Neuronal stem cell (in vitro differentiated cells): Measurements from ENCODE around the gene RASGRF2.

Experiments used
- DNase-seq: peaks from one replicate; pipeline ENCODE4 v3.0.0-alpha.2; 2013; ENCODE audit warnings: low spot score
- H2AFZ ChIP-seq: one replicate; pipeline ENCODE4 v1.6.1; 2013; ENCODE audit warnings: mild to moderate bottlenecking, low read length, inconsistent platforms
- H2AK5ac ChIP-seq: 2 replicates; pipeline ENCODE4 v1.6.1; 2013; ENCODE audit warnings: low read depth, mild to moderate bottlenecking, inconsistent platforms, low read length, moderate library complexity, mixed read lengths
- H2BK120ac ChIP-seq: 2 replicates; pipeline ENCODE4 v1.6.1; 2013; ENCODE audit warnings: low read depth, mild to moderate bottlenecking, inconsistent platforms, low read length, moderate library complexity, mixed read lengths
- H2BK12ac ChIP-seq: one replicate; pipeline ENCODE4 v1.6.1; 2013; ENCODE audit warnings: low read length, inconsistent platforms
- H2BK15ac ChIP-seq: 2 replicates; pipeline ENCODE4 v1.6.1; 2013; ENCODE audit warnings: mild to moderate bottlenecking, low read length, inconsistent platforms, mixed read lengths
- H2BK5ac ChIP-seq: one replicate; pipeline ENCODE4 v1.6.1; 2013; ENCODE audit warnings: inconsistent platforms, mild to moderate bottlenecking, low read length, moderate library complexity
- H3K14ac ChIP-seq: one replicate; pipeline ENCODE4 v1.6.1; 2013; ENCODE audit warnings: low read length, inconsistent platforms
- H3K18ac ChIP-seq: 2 replicates; pipeline ENCODE4 v1.6.1; 2013; ENCODE audit warnings: low read length, inconsistent platforms
- H3K23ac ChIP-seq: 2 replicates; pipeline ENCODE4 v1.6.1; 2013; ENCODE audit warnings: low read depth, mild to moderate bottlenecking, mixed read lengths, low read length, inconsistent platforms; ENCODE audit not compliant: poor library complexity
- H3K27ac ChIP-seq: replicated peaks from 3 replicates; pipeline ENCODE4 v1.5.1; 2013; ENCODE audit warnings: low read length, inconsistent platforms
- H3K27me3 ChIP-seq, 3 experiments: 2 replicates each; pipeline ENCODE4 v1.6.1; 2013; ENCODE audit warnings: low read length in 3 of 3, mild to moderate bottlenecking in 2 of 3, inconsistent platforms in 1 of 3, low read depth in 1 of 3, mixed read lengths in 1 of 3, moderate library complexity in 1 of 3; ENCODE audit not compliant: control insufficient read depth in 3 of 3, insufficient read depth in 3 of 3
- H3K36me3 ChIP-seq, 2 donors: replicated peaks in 1 of 2; 2 replicates each; pipeline ENCODE4 v1.6.1; 2013; ENCODE audit warnings: low read length in 2 of 2; ENCODE audit not compliant: control insufficient read depth in 2 of 2, insufficient read depth in 2 of 2
- H3K4ac ChIP-seq: 2 replicates; pipeline ENCODE4 v1.6.1; 2013; ENCODE audit warnings: inconsistent platforms, mild to moderate bottlenecking, low read length, moderate library complexity
- H3K4me1 ChIP-seq, 2 donors: 1 replicate in 1 of 2; 2 replicates in 1 of 2; pipeline ENCODE4 v1.6.1; 2013; ENCODE audit warnings: low read length in 2 of 2, low read depth in 1 of 2; ENCODE audit not compliant: control insufficient read depth in 2 of 2, insufficient read depth in 1 of 2
- H3K4me2 ChIP-seq: one replicate; pipeline ENCODE4 v1.6.1; 2013; ENCODE audit warnings: mild to moderate bottlenecking, low read length, inconsistent platforms; ENCODE audit not compliant: insufficient read depth, poor library complexity, severe bottlenecking
- H3K4me3 ChIP-seq, 2 donors: 2 replicates each; pipeline ENCODE4 v1.5.1; 2013; ENCODE audit warnings: low read length in 2 of 2, mild to moderate bottlenecking in 2 of 2, inconsistent platforms in 1 of 2, moderate library complexity in 1 of 2
- H3K79me1 ChIP-seq: one replicate; pipeline ENCODE4 v1.6.1; 2013; ENCODE audit warnings: low read depth, mild to moderate bottlenecking, inconsistent platforms, low read length, moderate library complexity
- H3K9ac ChIP-seq: one replicate; pipeline ENCODE4 v1.6.1; 2013; ENCODE audit warnings: mild to moderate bottlenecking, low read depth, low read length, inconsistent platforms; ENCODE audit not compliant: poor library complexity
- H3K9me3 ChIP-seq, 2 donors: replicated peaks in 1 of 2; 2 replicates each; pipeline versions ENCODE3 to v1.6.1; 2013; ENCODE audit warnings: low read length in 2 of 2, mild to moderate bottlenecking in 2 of 2, inconsistent platforms in 1 of 2, low read depth in 1 of 2, mixed read lengths in 1 of 2, moderate library complexity in 1 of 2; ENCODE audit not compliant: control insufficient read depth in 2 of 2, insufficient read depth in 1 of 2
- H4K8ac ChIP-seq: one replicate; pipeline ENCODE4 v1.6.1; 2013; ENCODE audit warnings: low read depth, mild to moderate bottlenecking, inconsistent platforms, low read length, moderate library complexity
- H4K91ac ChIP-seq: one replicate; pipeline ENCODE4 v1.6.1; 2013; ENCODE audit warnings: low read length, low read depth, mild to moderate bottlenecking, inconsistent platforms; ENCODE audit not compliant: poor library complexity
- WGBS, 2 donors: extraction: QIAGEN DNeasy Blood & Tissue Kit; methylation state at CpG; one replicate each; pipeline ENCODE4 v1.1.7; 2013; ENCODE audit warnings: missing lambda C conversion rate in 2 of 2, mixed read lengths in 1 of 2; ENCODE audit not compliant: insufficient read length in 2 of 2, insufficient replicate concordance in 1 of 2; ENCODE audit errors: extremely low coverage in 2 of 2; 5-methylcytosine and 5-hydroxymethylcytosine counted together

The RASGRF2 gene

DNA sequence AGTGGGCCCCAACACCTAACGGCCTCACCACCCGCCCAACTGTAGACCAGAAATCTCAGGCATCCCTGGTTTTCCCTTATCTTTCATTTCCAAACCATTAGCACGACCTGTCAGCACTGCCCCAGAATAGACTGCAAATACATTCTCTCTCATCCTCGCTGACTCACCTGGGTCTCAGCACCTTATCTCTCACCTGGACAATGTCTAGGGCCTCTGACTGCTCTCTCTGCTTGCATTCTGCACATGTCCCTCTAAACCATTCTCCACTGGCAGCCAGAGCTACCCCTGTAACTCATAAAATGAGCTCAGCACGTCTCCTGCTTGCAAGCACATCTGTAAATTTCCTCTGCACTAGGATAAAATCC lies 285.7 kb downstream of the RASGRF2 start:
- H3K9ac ChIP-seq = no peak overlapping the region

DNA sequence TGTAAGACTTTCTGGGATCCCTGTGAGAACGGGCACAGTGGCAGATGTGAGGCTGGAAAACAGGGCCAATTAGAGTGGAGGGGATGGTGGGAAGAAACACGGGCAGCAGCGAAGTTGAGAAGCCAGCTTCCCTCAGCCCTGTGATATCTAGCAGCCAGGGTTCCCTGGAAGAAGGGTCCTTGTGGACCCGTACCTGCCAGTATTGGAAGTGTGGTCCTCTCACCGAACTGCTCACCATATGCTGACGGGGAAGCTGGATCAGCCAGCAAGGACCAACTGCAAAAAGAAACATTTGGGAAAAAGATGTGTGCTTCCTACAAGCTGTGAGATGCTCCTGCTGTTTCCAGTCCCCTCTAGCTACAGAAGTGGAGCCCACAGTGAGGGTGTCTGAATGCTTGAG lies 286.5 kb downstream of the RASGRF2 start:
- Histone ChIP-seq H3K36me3 (peaks cover 4 to 12% of the 10 kb centered on the region in 2 donors), H2BK12ac (no peak overlapping the region), H3K4me2 (no peak overlapping the region), H3K4ac (no peak overlapping the region), H4K8ac (no peak overlapping the region), H3K14ac (no peak overlapping the region), H4K91ac (no peak overlapping the region), H3K9me3 (peaks cover 3 to 20% of the 10 kb centered on the region in 2 donors), H2AK5ac (peak overlapping the region; percentile 51), H3K23ac (no peak overlapping the region), H3K27ac (no peak overlapping the region), H2BK15ac (no peak overlapping the region), H2AFZ (no peak overlapping the region), H2BK5ac (no peak overlapping the region), H3K18ac (peak overlapping the region; percentile 8), H3K9ac (no peak overlapping the region), H3K4me3 (no peak overlapping the region), H3K79me1 (peaks cover 4% of the 10 kb centered on the region), H3K27me3 (no peaks in the 10 kb centered on the region), H2BK120ac (no peak overlapping the region), H3K4me1 (peaks cover 0 to 23% of the 10 kb centered on the region in 2 donors)
- DNase-seq = no peak
- no CpG with 5 or more reads among the region's 6 CpGs for WGBS, 2 donors

More for the DNA sequence above, 285.7 kb downstream of the RASGRF2 start:
- peak overlapping the region; percentile 47 for H2BK5ac ChIP-seq
- no peak overlapping the region for H2AK5ac ChIP-seq
- no CpG with 5 or more reads among the region's 5 CpGs for WGBS, 2 donors
- H2BK15ac ChIP-seq = no peak overlapping the region
- no peak overlapping the region for H3K4me2 ChIP-seq
- H2BK120ac ChIP-seq = no peak overlapping the region
- H3K27ac ChIP-seq = no peak overlapping the region
- no peak overlapping the region for H4K91ac ChIP-seq
- H3K18ac ChIP-seq = peak overlapping the region; percentile 80
- peaks cover 4% of the 10 kb centered on the region for H3K79me1 ChIP-seq
- no peak overlapping the region for H3K23ac ChIP-seq
- H2AFZ ChIP-seq = no peak overlapping the region
- no peak overlapping the region for H4K8ac ChIP-seq
- H3K4ac ChIP-seq = no peak overlapping the region
- peaks cover 3 to 15% of the 10 kb centered on the region in 2 donors for H3K9me3 ChIP-seq
- no peak overlapping the region for H2BK12ac ChIP-seq
- peaks cover 4 to 12% of the 10 kb centered on the region in 2 donors for H3K36me3 ChIP-seq
- no peak overlapping the region for H3K14ac ChIP-seq
- H3K27me3 ChIP-seq = no peaks in the 10 kb centered on the region
- H3K4me1 ChIP-seq = peaks cover 0 to 23% of the 10 kb centered on the region in 2 donors
- H3K4me3 ChIP-seq = no peak overlapping the region
- DNase-seq = no peak

DNA sequence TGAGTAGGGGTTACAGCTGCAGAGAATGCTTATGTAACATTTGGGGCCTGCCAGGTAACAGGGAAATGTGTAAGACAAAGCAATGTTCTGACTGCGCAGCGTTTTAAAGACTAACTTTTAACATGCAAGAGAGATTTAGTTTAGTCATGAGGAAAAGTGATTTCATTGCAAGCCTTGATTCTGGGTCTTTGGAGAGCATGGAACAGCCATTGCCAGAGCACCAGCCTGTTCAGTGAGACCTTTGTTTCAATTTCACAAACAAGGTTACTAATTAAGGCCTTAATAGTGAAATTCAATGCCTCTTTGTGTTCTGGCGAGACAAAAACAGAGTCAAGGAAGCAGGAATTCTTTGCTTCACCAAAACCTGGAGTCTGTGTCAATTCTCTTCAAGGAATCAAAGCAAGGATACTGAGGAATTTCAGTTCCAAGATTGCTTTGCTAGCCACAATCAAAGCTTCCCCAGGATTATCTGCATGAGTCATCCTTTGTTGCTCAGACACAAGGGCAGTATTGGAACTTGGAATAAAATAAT lies 287.3 kb downstream of the RASGRF2 start:
- H3K4me1 ChIP-seq = peaks cover 0 to 24% of the 10 kb centered on the region in 2 donors
- no peak overlapping the region for H2AK5ac ChIP-seq
- peak; percentile 47 for DNase-seq
- no peak overlapping the region for H3K23ac ChIP-seq
- H3K4me2 ChIP-seq = no peak overlapping the region
- H3K18ac ChIP-seq = no peak overlapping the region
- peaks cover 4 to 12% of the 10 kb centered on the region in 2 donors for H3K36me3 ChIP-seq
- no peak overlapping the region for H2AFZ ChIP-seq
- no peak overlapping the region for H3K14ac ChIP-seq
- H3K4ac ChIP-seq = no peak overlapping the region
- H3K27ac ChIP-seq = no peak overlapping the region
- H3K79me1 ChIP-seq = peaks cover 4% of the 10 kb centered on the region
- no peak overlapping the region for H4K91ac ChIP-seq
- no peaks in the 10 kb centered on the region for H3K27me3 ChIP-seq
- H2BK5ac ChIP-seq = no peak overlapping the region
- H2BK120ac ChIP-seq = no peak overlapping the region
- no peak overlapping the region for H2BK15ac ChIP-seq
- H4K8ac ChIP-seq = no peak overlapping the region
- no CpG with 5 or more reads among the region's 3 CpGs for WGBS, 2 donors
- peaks cover 3 to 23% of the 10 kb centered on the region in 2 donors for H3K9me3 ChIP-seq
- H3K4me3 ChIP-seq = no peak overlapping the region
- H3K9ac ChIP-seq = no peak overlapping the region
- no peak overlapping the region for H2BK12ac ChIP-seq

DNA sequence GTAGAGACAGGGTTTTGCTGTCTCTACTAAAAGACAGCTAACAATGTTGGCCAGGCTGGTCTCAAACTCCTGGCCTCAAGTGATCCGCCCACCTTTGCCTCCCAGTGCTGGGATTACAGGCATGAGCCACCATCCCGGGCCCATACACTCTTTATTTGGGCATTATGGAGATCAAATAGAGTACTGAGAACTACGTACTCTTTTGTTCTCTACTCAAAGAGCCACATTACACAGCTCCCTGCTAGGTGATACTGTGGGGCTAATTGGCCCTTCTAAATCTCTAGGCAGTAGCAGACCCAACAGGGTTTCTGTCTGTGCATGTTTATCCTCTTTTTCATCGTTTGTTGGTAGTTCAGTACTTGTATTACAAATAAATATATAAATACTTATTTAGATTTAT lies 289.1 kb downstream of the RASGRF2 start:
- Histone ChIP-seq H3K14ac (no peak overlapping the region), H3K4me2 (no peak overlapping the region), H3K9me3 (peaks cover 3 to 23% of the 10 kb centered on the region in 2 donors), H3K27me3 (no peaks in the 10 kb centered on the region), H2AFZ (no peak overlapping the region), H2BK12ac (no peak overlapping the region), H3K23ac (no peak overlapping the region), H3K4me1 (peaks cover 0 to 28% of the 10 kb centered on the region in 2 donors), H4K8ac (no peak overlapping the region), H3K79me1 (peaks cover 4% of the 10 kb centered on the region), H2BK5ac (no peak overlapping the region), H4K91ac (no peak overlapping the region), H2BK120ac (no peak overlapping the region), H3K36me3 (peaks cover 4 to 15% of the 10 kb centered on the region in 2 donors), H3K9ac (no peak overlapping the region), H3K4me3 (no peak overlapping the region), H3K4ac (no peak overlapping the region), H3K27ac (no peak overlapping the region), H2BK15ac (no peak overlapping the region), H2AK5ac (no peak overlapping the region), H3K18ac (no peak overlapping the region)
- no CpG with 5 or more reads among the region's 4 CpGs for WGBS, 2 donors
- DNase-seq = no peak
